HEK293 (cell line): Measurements from ENCODE around the gene CENPM.
A peak's percentile ranks its signal among the peaks of the same experiment; 100 is the strongest.

ENCODE experiments used
- FEZF1 ChIP-seq: fragments of 450-650 bp; formaldehyde crosslinking; IDR thresholded peaks from 2 replicates; pipeline ENCODE4 v1.5.1; 2016; ENCODE audit warnings: missing biosample characterization, missing genetic modification characterization
- GLIS1 ChIP-seq: fragments of 450-650 bp; formaldehyde crosslinking; IDR thresholded peaks from 2 replicates; pipeline ENCODE4 v1.5.1; 2016; ENCODE audit warnings: missing biosample characterization, missing genetic modification characterization
- GLIS2 ChIP-seq: fragments of 450-650 bp; formaldehyde crosslinking; IDR thresholded peaks from 2 replicates; pipeline ENCODE4 v1.5.1; 2016; ENCODE audit warnings: missing biosample characterization, missing genetic modification characterization
- IKZF3 ChIP-seq: fragments of 450-650 bp; IDR thresholded peaks from 2 replicates; pipeline ENCODE4 v1.5.0; 2018; ENCODE audit warnings: missing biosample characterization, mild to moderate bottlenecking, missing genetic modification characterization, moderate library complexity
- PATZ1 ChIP-seq: fragments of 450-650 bp; formaldehyde crosslinking; IDR thresholded peaks from 2 replicates; pipeline ENCODE4 v1.5.1; 2016; ENCODE audit warnings: missing biosample characterization, missing genetic modification characterization
- REPIN1 ChIP-seq: fragments of 450-650 bp; formaldehyde crosslinking; IDR thresholded peaks from 2 replicates; pipeline ENCODE4 v1.5.1; 2017; ENCODE audit warnings: missing biosample characterization, missing genetic modification characterization, low read depth
- SALL2 ChIP-seq: fragments of 450-650 bp; formaldehyde crosslinking; IDR thresholded peaks from 2 replicates; pipeline ENCODE4 v1.5.0; 2017; ENCODE audit warnings: missing biosample characterization, mild to moderate bottlenecking, missing genetic modification characterization, borderline replicate concordance
- SCRT1 ChIP-seq: fragments of 450-650 bp; formaldehyde crosslinking; IDR thresholded peaks from 2 replicates; pipeline ENCODE4 v1.5.1; 2016; ENCODE audit warnings: missing biosample characterization, missing genetic modification characterization, borderline replicate concordance
- SP2 ChIP-seq: fragments of 450-650 bp; formaldehyde crosslinking; IDR thresholded peaks from 2 replicates; pipeline ENCODE4 v1.5.1; 2016; ENCODE audit warnings: missing biosample characterization, missing genetic modification characterization
- WT1 ChIP-seq: fragments of 450-650 bp; formaldehyde crosslinking; IDR thresholded peaks from 2 replicates; pipeline ENCODE4 v1.5.1; 2016; ENCODE audit warnings: missing biosample characterization, missing genetic modification characterization
- ZBTB20 ChIP-seq: fragments of 450-650 bp; formaldehyde crosslinking; IDR thresholded peaks from 2 replicates; pipeline ENCODE4 v1.5.1; 2016; ENCODE audit warnings: missing biosample characterization, missing genetic modification characterization
- ZNF112 ChIP-seq: fragments of 450-650 bp; formaldehyde crosslinking; IDR thresholded peaks from 2 replicates; pipeline ENCODE4 v1.5.0; 2017; ENCODE audit warnings: missing biosample characterization, missing genetic modification characterization
- ZNF121 ChIP-seq: fragments of 450-650 bp; formaldehyde crosslinking; IDR thresholded peaks from 2 replicates; pipeline ENCODE4 v1.5.1; 2016; ENCODE audit warnings: missing biosample characterization, missing genetic modification characterization
- ZNF175 ChIP-seq: fragments of 450-650 bp; formaldehyde crosslinking; IDR thresholded peaks from 2 replicates; pipeline ENCODE4 v1.5.1; 2016; ENCODE audit warnings: missing biosample characterization, missing genetic modification characterization
- ZNF335 ChIP-seq: fragments of 450-650 bp; formaldehyde crosslinking; conservative IDR thresholded peaks from 2 replicates; pipeline ENCODE4 v1.5.1; 2016; ENCODE audit warnings: missing biosample characterization, missing genetic modification characterization
- ZNF341 ChIP-seq: fragments of 450-650 bp; formaldehyde crosslinking; IDR thresholded peaks from 2 replicates; pipeline ENCODE4; 2016; ENCODE audit warnings: low read depth, missing biosample characterization, missing genetic modification characterization
- ZNF37A ChIP-seq: fragments of 450-650 bp; IDR thresholded peaks from 2 replicates; pipeline ENCODE4 v1.5.1; 2018; ENCODE audit warnings: missing biosample characterization, missing genetic modification characterization
- ZNF433 ChIP-seq: fragments of 450-650 bp; formaldehyde crosslinking; IDR thresholded peaks from 2 replicates; pipeline ENCODE4 v1.5.1; 2016; ENCODE audit warnings: missing biosample characterization, missing genetic modification characterization, low read depth
- ZNF555 ChIP-seq: fragments of 450-650 bp; formaldehyde crosslinking; conservative IDR thresholded peaks from 2 replicates; pipeline ENCODE4 v1.5.1; 2017; ENCODE audit warnings: missing biosample characterization, mild to moderate bottlenecking, missing genetic modification characterization, inconsistent platforms
- ZNF585B ChIP-seq: fragments of 450-650 bp; formaldehyde crosslinking; IDR thresholded peaks from 2 replicates; pipeline ENCODE4 v1.5.1; 2016; ENCODE audit warnings: missing biosample characterization, missing genetic modification characterization
- ZNF624 ChIP-seq: fragments of 450-650 bp; formaldehyde crosslinking; IDR thresholded peaks from 2 replicates; pipeline ENCODE4 v1.5.1; 2017; ENCODE audit warnings: missing biosample characterization, missing genetic modification characterization
- ZNF629 ChIP-seq: fragments of 450-650 bp; formaldehyde crosslinking; IDR thresholded peaks from 2 replicates; pipeline ENCODE4 v1.5.1; 2017; ENCODE audit warnings: missing biosample characterization, missing genetic modification characterization
- ZNF664 ChIP-seq: fragments of 450-650 bp; formaldehyde crosslinking; IDR thresholded peaks from 2 replicates; pipeline ENCODE4 v1.5.1; 2016; ENCODE audit warnings: missing biosample characterization, missing genetic modification characterization
- ZNF768 ChIP-seq: fragments of 450-650 bp; formaldehyde crosslinking; IDR thresholded peaks from 2 replicates; pipeline ENCODE4 v1.5.1; 2018; ENCODE audit warnings: missing biosample characterization, mild to moderate bottlenecking, missing genetic modification characterization
- ZNF792 ChIP-seq: fragments of 450-650 bp; formaldehyde crosslinking; IDR thresholded peaks from 2 replicates; pipeline ENCODE4 v1.5.1; 2016; ENCODE audit warnings: missing biosample characterization, missing genetic modification characterization
- ZSCAN30 ChIP-seq: fragments of 450-650 bp; IDR thresholded peaks from 2 replicates; pipeline ENCODE4 v1.5.1; 2018; ENCODE audit warnings: missing biosample characterization, mild to moderate bottlenecking, missing genetic modification characterization, moderate library complexity
- TF ChIP-seq, protein P1 (sequence below): fragments of 450-650 bp; formaldehyde crosslinking; IDR thresholded peaks from 2 replicates; pipeline ENCODE4 v1.5.1; 2016; ENCODE audit warnings: missing biosample characterization, missing genetic modification characterization
- TF ChIP-seq, protein P2 (sequence below): fragments of 450-650 bp; IDR thresholded peaks from 2 replicates; pipeline ENCODE4 v1.5.1; 2018; ENCODE audit warnings: missing biosample characterization, mild to moderate bottlenecking, missing genetic modification characterization
- TF ChIP-seq, protein P3 (sequence below): fragments of 450-650 bp; formaldehyde crosslinking; IDR thresholded peaks from 2 replicates; pipeline ENCODE4 v1.5.1; 2017; ENCODE audit warnings: missing biosample characterization, mild to moderate bottlenecking, missing genetic modification characterization, moderate library complexity
- TF ChIP-seq, protein P4 (sequence below): fragments of 450-650 bp; formaldehyde crosslinking; conservative IDR thresholded peaks from 2 replicates; pipeline ENCODE4 v1.5.1; 2016; ENCODE audit warnings: low read depth, missing biosample characterization, missing genetic modification characterization

Gene CENPM

GRCh38 chr22:41940832-41941765 is 5.9 kb downstream of the CENPM start (continued):
- TF ChIP-seq, protein P1, sequence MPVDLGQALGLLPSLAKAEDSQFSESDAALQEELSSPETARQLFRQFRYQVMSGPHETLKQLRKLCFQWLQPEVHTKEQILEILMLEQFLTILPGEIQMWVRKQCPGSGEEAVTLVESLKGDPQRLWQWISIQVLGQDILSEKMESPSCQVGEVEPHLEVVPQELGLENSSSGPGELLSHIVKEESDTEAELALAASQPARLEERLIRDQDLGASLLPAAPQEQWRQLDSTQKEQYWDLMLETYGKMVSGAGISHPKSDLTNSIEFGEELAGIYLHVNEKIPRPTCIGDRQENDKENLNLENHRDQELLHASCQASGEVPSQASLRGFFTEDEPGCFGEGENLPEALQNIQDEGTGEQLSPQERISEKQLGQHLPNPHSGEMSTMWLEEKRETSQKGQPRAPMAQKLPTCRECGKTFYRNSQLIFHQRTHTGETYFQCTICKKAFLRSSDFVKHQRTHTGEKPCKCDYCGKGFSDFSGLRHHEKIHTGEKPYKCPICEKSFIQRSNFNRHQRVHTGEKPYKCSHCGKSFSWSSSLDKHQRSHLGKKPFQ = no peak
- TF ChIP-seq SP2 (tag by site-specific recombination) (no peak; the same call in 1 of the 2 replicates), ZNF121 (tag by site-specific recombination) (0 out of 2 replicates have a peak, but pooled peaks have one; percentile 13), ZNF112 (tag by site-specific recombination) (no peak), ZNF768 (tag by site-specific recombination) (no peak), ZNF792 (tag by site-specific recombination) (no peak), ZNF585B (tag by site-specific recombination) (no peak), GLIS2 (tag by site-specific recombination) (no peak), FEZF1 (tag by site-specific recombination) (no peak), ZNF37A (tag by site-specific recombination) (no peak), SCRT1 (no peak), GLIS1 (peak; percentile 53), ZNF555 (tag by site-specific recombination) (no peak), ZNF175 (tag by site-specific recombination) (no peak), ZNF624 (tag by site-specific recombination) (no peak), SALL2 (no peak), ZNF335 (peak; percentile 67), WT1 (tag by site-specific recombination) (no peak), ZNF341 (tag by site-specific recombination) (no peak), ZNF629 (no peak), ZNF433 (tag by site-specific recombination) (no peak), REPIN1 (no peak), ZNF664 (tag by site-specific recombination) (no peak), IKZF3 (tag by site-specific recombination) (peak; percentile 69; the same call in 1 of the 2 replicates), ZBTB20 (tag by site-specific recombination) (peak; percentile 36; the same call in 1 of the 2 replicates), PATZ1 (tag by site-specific recombination) (no peak; the same call in 1 of the 2 replicates), ZSCAN30 (0 out of 2 replicates have a peak, but pooled peaks have one; percentile 53)
- TF ChIP-seq, protein P2, sequence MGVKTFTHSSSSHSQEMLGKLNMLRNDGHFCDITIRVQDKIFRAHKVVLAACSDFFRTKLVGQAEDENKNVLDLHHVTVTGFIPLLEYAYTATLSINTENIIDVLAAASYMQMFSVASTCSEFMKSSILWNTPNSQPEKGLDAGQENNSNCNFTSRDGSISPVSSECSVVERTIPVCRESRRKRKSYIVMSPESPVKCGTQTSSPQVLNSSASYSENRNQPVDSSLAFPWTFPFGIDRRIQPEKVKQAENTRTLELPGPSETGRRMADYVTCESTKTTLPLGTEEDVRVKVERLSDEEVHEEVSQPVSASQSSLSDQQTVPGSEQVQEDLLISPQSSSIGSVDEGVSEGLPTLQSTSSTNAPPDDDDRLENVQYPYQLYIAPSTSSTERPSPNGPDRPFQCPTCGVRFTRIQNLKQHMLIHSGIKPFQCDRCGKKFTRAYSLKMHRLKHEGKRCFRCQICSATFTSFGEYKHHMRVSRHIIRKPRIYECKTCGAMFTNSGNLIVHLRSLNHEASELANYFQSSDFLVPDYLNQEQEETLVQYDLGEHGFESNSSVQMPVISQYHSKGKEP = peak; percentile 68; the same call in 1 of the 2 replicates
- TF ChIP-seq, protein P3, sequence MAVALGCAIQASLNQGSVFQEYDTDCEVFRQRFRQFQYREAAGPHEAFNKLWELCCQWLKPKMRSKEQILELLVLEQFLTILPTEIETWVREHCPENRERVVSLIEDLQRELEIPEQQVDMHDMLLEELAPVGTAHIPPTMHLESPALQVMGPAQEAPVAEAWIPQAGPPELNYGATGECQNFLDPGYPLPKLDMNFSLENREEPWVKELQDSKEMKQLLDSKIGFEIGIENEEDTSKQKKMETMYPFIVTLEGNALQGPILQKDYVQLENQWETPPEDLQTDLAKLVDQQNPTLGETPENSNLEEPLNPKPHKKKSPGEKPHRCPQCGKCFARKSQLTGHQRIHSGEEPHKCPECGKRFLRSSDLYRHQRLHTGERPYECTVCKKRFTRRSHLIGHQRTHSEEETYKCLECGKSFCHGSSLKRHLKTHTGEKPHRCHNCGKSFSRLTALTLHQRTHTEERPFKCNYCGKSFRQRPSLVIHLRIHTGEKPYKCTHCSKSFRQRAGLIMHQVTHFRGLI (tag by site-specific recombination) = peak; percentile 84; the same call in 1 of the 2 replicates
- TF ChIP-seq, protein P4, sequence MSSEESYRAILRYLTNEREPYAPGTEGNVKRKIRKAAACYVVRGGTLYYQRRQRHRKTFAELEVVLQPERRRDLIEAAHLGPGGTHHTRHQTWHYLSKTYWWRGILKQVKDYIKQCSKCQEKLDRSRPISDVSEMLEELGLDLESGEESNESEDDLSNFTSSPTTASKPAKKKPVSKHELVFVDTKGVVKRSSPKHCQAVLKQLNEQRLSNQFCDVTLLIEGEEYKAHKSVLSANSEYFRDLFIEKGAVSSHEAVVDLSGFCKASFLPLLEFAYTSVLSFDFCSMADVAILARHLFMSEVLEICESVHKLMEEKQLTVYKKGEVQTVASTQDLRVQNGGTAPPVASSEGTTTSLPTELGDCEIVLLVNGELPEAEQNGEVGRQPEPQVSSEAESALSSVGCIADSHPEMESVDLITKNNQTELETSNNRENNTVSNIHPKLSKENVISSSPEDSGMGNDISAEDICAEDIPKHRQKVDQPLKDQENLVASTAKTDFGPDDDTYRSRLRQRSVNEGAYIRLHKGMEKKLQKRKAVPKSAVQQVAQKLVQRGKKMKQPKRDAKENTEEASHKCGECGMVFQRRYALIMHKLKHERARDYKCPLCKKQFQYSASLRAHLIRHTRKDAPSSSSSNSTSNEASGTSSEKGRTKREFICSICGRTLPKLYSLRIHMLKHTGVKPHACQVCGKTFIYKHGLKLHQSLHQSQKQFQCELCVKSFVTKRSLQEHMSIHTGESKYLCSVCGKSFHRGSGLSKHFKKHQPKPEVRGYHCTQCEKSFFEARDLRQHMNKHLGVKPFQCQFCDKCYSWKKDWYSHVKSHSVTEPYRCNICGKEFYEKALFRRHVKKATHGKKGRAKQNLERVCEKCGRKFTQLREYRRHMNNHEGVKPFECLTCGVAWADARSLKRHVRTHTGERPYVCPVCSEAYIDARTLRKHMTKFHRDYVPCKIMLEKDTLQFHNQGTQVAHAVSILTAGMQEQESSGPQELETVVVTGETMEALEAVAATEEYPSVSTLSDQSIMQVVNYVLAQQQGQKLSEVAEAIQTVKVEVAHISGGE (tag by site-specific recombination) = no peak
